HG02938 (cell line): ENCODE measurements around the gene LNP1.
A peak's percentile ranks its signal among the peaks of the same experiment; 100 is the strongest.
"Not testable (repeated sequence)": the region's sequence is repeated elsewhere in the genome, so short reads cannot be mapped to it uniquely, and the experiment has no call there.

Experiments used
- ATAC-seq: cut with Tn5 transposase; IDR thresholded peaks from one replicate; pipeline ENCODE4 v1.9.1; 2021; ENCODE audit warnings: mild to moderate bottlenecking, moderate library complexity; ENCODE audit not compliant: unreplicated experiment

The LNP1 gene

GRCh38 chr3:100468676-100469075 is 67.3 kb downstream of the LNP1 start:
- ATAC-seq, result no peak

- ATAC-seq, result no peak
Measured at GRCh38 chr3:100470951-100471350, 69.6 kb downstream of the LNP1 start.

- ATAC-seq, result no peak
Measured at GRCh38 chr3:100471444-100471843, 70.1 kb downstream of the LNP1 start.

GRCh38 chr3:100477851-100478360 is 76.6 kb downstream of the LNP1 start:
- not testable (repeated sequence) for ATAC-seq

- ATAC-seq, result not testable (repeated sequence)
Measured at GRCh38 chr3:100478521-100478920, 77.2 kb downstream of the LNP1 start.

- no peak for ATAC-seq
Measured at GRCh38 chr3:100480081-100480480, 78.7 kb downstream of the LNP1 start.

GRCh38 chr3:100482176-100482575 is 80.8 kb downstream of the LNP1 start:
- ATAC-seq, result no peak

GRCh38 chr3:100483529-100483928 is 82.2 kb downstream of the LNP1 start:
- no peak for ATAC-seq

GRCh38 chr3:100486808-100487207 is 85.5 kb downstream of the LNP1 start:
- no peak for ATAC-seq

GRCh38 chr3:100489118-100489517 is 87.8 kb downstream of the LNP1 start:
- no peak for ATAC-seq

- ATAC-seq, result peak; percentile 92
Measured at GRCh38 chr3:100492059-100493006, 91.0 kb downstream of the LNP1 start, which contains the start of gene TMEM45A. TMEM45A (plus strand) TSS chr3:100492619; CDS start chr3:100555212, 62,593 bp downstream.

- ATAC-seq, result peak; percentile 34
Measured at GRCh38 chr3:100496711-100497261, 95.4 kb downstream of the LNP1 start.

- no peak for ATAC-seq
Measured at GRCh38 chr3:100499651-100500050, 98.3 kb downstream of the LNP1 start.

GRCh38 chr3:100500320-100500880 is 99.1 kb downstream of the LNP1 start:
- no peak for ATAC-seq

- ATAC-seq, result no peak
Measured at GRCh38 chr3:100503448-100503847, 102.1 kb downstream of the LNP1 start.
